ENCODE data around the gene C1QTNF1.
"Not testable (repeated sequence)": the region's sequence is repeated elsewhere in the genome, so short reads cannot be mapped to it uniquely, and the experiment has no call there.

C1QTNF1 gene

DNA sequence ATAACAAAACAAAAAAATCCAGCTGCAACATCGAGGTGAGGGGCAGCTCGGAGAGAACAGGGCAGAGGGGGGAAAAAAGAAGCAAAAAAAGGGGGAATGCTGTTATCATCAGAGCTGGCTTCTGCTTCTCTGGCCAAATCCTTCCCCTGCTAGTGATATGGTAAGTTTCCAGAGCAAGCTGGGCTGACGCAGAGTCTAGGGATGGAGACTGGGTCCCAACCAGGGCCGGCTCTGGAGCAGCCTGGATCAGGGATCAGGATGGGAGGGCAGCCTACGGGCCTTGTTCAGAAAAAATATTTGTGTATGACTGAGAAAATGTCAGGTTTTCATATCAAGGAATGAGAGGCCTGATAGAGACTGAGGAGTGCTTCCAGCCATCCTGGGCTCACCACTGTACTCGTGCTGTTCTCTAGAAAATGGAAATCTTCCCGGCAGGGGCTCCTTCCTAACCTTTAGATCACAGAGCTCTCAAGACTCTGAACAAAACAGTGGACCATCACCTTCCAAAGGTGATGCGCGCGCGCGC, 726 bp upstream of the C1QTNF1 start:
- DNase-seq (ENCODE audit: low read depth in 2 of 2): no peak

DNA sequence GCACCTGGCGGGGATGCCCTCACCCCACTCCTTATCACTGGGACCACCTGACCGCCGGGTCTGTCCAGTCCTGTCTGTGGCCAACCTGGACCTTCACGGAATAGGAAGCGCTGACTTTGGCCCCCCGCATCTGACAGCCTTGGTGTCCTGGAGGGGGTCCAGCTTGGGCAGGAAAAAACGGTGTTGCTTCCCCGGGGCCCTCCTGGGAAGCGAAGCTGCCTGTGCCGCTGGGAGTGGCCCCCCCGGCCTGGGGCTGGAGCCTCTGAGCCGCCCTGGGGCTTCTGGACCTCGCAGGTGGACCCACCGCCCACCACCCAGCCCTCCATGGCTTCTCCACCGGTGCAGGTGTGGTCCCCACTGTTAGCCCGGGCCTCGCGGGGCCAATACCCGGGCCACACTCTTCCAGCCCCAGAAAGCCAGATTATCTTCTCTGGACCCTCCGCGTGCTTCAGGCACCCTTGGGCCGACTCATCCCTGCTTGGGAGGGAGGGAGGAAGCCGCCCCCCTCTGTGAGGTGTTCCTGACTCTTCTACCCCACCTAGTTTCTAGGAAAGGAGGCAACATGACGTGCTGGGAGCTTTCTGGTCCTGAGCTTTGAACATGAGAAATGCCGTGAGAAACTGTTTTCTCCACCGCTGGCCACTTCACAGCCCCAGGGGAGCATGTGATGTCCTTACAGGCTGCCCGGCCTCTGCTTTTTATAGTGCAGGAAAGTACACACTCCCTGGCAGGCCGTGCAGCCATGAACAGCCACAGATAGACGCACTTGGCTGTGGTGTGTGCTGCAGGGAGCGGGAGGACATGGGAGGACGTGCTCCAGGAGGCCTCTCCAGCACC, 1.1 kb downstream of the C1QTNF1 start:
- DNase-seq (ENCODE audit: low read depth in 2 of 2): no peak

DNA sequence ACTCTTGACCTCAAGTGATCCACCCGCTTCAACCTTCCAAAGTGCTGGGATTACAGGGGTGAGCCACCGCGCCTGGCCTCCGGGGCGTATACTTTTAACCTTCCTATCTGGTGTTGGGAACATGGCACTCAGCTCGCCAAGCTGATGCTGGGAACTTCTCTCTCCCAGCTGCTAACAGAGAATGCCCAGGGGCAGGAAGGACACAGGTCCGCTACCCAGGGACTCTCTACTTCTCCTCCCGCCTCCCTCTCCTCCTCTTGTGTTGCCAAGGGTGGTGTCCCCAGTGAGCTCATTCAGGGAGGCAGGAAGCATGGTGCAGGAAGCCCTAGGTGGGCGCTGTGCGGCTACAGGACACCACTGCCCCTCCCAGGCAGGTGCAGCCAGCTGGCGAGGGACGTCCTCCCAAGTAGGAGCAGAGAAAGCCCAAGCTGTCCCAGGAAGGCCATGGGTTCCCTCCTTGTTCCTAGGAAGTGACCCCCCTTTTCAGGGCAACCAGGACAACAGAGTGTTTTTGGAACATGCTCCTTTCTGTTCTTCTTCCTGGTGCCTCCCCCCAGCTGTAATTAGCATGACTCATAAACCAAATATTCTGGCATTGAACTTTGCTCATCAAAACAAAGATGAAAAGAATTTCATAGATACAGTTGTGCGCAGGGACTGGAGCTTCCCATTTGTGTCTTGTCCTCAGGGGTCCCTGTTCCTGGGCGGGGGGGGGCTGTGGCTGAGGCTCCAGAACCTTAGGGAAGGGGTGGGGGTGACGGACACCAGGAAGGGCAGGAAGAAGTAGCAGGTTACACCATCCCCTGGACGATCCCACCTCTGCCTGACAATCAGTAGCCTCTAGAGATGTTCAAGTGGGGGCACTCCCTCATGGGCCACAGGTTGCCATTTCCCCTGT, 2.7 kb downstream of the C1QTNF1 start:
- DNase-seq (ENCODE audit: low read depth in 2 of 2): no peak

DNA sequence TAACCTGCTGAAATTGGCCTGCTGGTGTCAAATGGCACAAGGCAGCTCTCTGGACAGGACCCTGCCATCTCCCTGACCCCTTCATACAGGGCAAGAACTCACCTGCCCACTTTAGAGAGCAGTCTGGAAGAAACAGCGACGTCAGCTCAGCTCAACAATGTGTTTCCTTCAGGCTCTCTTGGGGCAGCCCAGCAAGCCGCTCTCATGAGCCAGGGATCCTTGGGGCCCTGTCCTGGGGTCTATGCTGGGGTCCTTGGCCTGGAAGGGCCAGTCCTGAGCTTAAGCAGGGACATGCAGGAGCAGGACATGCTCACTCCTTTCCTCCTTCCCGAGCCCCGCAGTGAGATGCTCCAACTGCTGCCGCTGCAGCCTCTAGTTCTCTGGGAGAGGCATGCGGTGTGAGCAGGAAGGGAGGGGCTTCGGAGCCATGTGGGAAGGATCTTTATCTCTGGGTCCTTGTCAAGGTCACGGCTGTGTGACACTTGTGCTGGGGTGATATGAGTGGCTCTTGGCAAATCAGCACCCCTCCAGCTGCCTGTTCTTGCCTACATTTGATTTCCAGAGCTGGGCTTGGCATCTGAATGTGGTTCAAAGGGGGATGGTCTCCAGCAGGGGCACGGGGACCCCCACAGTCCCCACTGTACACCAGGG, 3.4 kb downstream of the C1QTNF1 start:
- no peak for DNase-seq (ENCODE audit: low read depth in 2 of 2)

DNA sequence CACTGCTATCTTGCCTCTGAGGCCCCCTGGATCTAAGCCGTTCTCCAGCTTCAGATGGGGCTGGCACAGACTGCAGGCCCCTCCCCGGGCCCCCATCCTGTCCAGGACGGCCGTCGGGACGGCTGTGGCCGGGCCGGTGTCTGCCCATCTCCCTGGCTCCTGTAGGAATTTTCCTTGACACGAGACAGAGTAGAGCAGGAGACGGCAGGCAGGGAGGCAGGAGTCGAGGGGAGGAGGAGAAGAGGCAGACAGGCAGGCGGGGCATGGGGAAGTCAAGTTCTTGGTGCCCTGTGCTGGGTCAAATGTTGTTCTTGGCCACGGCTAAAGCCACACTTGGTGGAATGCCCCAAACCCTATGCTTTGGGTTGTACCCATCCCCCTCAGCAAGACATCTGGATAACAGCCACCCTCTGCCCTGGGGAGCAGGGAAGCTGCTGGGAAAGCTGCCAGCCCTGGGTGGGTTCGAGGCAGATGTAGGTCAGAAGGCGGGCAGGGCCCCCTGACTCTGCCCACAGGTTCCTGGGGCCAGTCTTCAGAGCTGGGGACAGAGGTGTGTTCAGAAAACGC, 4.0 kb downstream of the C1QTNF1 start:
- no peak for DNase-seq (ENCODE audit: low read depth in 2 of 2)

DNA sequence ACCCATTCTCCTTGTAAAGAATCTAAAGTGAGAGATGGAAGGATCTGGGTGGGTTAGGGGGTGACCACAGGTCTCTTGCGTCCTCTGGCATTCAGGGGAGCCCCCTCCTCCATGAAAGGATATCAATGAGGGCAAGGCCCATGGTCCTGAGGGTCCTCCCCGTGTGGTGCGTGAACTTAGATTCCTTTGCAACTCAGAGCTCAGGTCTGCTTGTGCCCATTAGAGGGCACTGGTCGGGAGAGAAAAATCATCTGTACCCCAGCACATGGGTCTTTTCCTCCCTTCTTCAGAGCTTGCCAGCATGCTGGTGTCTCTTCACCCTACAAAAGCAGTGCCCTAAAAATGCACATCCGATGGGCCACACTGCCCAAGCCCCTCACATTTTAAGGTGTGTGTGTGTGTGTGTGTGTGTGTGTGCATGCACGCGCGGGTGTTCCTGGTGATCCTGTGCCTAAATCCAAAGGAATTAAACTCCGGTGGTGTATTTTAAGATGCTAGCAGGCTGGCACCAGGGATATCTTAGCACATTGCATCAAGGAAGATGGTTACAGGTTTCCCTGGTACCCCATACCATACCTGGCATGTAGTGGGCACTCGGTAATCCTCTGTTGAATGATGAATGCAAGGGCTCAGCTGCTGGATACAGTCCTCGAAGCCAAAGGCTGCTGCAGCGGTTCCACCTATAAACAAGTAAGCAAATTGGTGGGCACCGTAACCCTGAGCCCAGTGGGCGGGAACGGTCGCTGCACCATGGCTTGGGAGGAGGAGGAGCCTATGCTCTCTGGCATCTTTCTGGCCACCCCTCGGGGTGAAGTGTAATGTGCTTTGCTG, 4.7 kb downstream of the C1QTNF1 start:
- no peak for DNase-seq (ENCODE audit: low read depth in 2 of 2)

DNA sequence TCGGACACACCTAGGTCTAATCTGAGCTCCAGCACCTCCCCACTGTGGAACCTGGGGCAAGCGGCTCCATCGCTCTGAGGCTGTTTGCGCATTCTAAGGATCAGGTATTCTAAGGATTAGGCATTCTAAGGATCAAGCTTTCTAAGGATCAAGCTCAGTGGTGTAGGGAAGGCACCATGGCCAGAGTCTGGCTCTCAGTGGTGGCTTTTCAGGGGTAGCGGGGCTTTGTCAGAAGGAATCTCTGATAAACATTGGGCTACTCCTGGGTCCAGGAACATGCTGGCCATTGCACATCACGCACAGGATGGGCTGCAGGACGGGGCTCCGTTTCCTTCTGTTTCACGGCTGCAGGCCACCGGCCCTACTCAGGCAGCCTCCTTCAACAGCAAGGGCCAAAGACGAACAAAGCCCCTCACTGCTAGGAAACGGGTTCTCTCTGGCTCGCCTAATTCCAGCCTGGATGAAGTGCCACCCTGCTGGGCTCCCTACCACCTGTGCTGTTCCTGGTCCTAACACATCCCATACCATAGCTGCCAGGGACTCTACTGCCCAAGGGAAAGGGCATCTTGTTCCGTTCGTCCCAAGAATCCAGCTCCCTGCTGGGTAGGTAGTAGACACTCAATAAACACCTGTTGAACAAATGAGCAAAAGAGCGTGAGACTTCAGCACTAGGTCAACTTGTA, 5.5 kb downstream of the C1QTNF1 start:
- no peak for DNase-seq (ENCODE audit: low read depth in 2 of 2)

DNA sequence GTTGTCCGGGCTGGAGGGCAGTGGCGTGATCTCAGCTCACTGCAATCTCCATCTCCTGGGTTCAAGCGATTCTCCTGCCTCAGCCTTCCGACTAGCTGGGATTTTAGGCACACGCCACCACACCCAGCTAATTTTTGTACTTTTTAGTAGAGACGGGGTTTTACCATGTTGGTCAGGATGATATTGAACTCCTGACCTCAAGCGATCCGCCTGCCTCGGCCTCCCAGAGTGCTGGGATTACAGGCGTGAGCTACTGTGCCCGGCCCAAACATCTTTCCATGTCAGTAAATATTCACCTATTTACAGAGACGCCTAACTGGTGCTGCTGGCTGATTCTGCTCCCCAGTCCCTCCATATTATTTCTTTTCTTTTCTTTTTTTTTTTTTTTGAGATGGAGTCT, 6.7 kb downstream of the C1QTNF1 start:
- DNase-seq (ENCODE audit: low read depth in 2 of 2): not testable (repeated sequence)

DNA sequence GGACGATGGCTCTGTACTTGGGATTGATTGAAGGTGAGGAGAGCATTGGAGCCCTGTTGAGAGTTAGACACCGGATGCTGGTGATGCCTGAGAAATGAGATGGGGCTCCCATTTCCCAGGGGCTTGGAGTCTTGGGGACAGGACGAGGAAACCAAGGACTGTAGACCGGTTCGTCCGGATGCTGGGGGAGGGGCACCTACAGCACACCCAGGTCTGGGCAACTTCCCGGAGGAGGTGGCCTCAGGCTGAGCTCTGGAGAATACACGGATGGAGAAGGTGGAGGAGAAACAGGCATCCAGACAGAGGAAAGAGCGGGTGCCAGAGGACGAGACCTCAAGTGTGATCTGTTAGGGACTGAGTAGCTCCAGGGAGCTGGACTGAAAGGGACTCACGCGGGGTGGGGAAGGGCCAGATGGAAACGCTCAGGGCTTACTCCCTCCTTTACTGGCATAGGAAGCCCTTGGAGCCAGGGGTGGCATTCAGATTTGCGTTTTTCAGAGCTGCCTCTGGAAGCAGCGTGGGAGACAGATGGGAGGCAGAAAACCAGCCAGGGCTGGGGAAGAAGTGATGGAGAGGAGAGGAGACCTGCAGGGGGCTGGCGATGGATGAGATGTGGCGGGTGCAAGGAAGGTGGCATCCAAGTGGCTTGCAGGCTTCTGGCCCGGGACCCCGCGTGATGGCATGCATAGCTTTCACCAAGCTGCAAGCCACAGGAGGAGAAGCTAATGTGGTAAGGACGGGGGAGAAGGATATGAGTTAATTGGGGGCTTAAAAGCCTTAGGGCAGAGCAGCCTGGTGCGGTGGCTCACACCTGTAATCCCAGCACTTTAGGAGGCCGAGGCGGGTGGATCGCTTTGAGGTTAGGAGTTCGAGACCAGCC, 8.3 kb downstream of the C1QTNF1 start:
- DNase-seq (ENCODE audit: low read depth in 2 of 2): no peak

DNA sequence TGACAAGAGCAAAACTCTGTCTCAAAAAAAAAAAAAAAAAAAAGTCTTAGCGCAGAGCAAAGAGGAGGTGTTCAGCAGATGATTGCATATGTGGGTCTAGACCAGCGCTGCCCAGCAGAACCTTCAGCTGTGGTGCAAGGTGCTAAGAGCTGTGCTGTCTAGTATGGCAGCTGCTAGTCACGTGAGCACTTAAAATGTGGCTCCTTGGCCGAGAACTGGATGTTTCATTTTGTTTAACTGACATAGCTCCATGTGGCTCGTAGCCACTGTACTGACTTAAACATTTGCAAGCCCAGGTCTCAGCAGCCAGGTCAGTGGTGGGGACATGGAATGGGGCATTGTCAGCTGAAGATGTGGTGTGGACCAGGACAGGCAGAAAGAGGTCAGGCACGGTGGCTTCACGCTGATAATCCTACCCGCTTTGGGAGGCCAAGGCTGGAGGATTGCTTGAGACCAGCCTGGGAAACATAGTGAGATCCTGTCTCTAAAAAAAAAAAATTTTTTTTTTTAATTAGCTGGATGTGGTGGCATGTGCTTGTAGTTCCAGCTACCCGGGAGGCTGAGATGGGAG, 9.2 kb downstream of the C1QTNF1 start:
- DNase-seq (ENCODE audit: low read depth in 2 of 2): no peak

DNA sequence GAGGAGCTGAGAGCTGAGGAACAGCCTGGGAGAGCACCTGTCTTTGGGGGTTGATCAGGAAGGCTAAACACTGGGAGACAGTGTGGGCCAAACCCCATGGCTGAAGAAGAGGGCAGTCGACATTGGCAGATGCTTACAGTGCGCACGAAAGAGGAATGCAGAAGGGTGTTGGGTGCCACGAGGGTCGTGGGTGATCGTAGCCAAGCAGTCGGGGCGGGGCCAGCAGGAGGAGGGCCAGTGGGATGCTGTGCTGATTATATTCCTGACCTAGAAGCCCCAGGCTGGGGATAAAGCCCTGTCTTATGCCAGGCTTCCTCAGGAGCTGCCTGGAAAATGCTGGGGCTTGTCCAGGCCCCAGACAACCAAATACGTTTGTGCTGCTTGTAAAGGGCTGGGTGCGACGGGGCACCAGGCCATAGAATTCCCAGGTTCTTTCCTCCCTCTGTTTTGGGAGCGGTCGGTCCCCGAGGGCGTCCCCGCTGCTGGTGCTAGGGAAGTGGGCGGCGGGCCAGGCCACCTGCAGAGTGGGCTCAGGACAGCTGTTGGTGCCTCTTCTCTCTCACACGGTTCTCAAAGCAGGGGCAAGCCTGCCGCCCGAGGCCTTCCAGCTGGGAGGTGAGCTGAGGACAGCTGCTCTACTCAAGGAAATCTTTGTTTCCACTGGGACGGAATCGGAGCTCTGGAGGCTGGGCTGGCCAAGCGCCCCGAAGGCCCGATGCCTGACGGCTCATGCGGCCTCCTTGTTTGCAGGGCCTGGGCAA, 10.0 kb downstream of the C1QTNF1 start:
- no peak for DNase-seq (ENCODE audit: low read depth in 2 of 2)

DNA sequence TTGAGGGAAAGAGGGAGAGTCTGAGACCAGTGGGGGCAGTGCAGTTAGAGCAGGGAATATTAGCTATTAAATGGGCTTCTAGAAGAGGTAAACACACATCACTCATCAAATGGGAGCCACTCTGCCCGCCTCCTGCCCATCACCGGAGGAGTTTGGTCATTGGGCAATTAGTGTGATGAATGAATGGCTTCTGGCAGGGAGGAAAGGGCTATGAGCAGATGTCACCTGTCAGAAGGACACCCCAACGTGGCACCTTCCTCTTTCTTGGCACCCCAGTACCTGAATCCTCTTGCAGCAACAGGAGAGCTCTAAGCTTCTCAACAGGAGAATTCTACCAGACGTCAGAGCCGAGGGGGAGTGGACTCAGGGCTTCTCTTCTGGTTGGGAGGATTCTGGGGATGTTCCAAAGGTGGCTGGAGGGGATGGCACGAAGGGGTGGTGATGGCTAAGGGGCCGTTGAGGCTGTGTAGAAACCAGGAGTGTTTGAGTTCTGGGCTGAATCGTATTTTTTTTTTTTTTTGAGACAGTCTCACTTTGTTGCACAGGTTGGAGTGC, 11.0 kb downstream of the C1QTNF1 start:
- DNase-seq (ENCODE audit: low read depth in 2 of 2): no peak

DNA sequence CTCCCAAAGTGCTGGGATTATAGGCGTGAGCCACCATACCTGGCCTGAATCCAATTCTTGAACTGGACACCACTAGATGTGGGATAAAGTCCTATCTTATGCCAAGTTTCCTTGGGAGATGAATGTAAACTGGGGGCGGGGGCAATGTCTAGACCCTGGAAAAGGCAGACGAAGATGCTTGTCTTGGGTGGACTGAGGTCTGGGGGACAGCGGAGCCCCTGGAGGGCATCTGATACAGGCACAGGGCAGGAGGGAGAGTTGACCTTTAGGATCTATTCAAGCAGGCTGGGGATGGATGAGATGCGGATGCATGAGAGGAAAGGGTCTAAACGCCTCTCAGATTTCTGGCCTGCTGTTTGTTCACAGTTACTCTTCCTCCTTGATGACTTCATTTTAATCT, 11.7 kb downstream of the C1QTNF1 start:
- no peak for DNase-seq (ENCODE audit: low read depth in 2 of 2)

DNA sequence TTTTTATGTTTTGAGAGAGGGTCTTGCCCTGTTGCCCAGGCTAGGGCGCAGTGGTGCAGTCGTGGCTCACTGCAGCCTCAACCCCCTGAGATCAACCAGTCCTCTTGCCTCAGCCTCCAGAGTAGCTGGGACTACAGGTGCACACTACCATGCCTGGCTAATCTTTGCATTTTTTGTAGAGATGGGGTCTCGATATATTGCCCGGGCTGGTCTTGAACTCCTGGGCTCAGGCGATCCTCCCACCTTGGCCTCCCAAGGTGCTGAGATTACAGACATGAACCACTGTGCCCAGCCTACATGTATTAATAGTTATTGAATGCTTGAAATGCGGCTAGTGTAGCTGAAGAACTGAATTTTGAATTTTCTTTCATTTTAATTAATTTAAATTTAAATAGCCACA, 12.2 kb downstream of the C1QTNF1 start:
- no peak for DNase-seq (ENCODE audit: low read depth in 2 of 2)

DNA sequence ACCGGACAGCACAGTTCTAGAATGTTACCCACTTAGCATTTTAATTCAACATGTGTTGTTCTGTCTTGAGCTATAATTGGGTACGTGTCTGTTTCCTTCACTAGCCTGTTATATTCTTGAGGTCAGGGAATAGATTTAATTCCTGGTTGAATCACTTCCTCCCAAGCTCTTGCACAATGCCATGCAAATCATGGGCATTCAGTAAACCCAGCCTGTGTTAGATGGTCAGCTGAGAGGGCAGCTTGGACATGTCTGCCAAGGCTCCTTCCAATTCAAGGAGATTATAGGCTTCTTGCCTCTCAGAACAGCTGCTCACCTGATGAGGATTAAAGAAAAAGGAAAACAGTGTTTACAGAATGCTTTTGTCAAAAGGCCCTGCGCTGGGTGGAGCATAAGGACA, 12.6 kb downstream of the C1QTNF1 start:
- no peak for DNase-seq (ENCODE audit: low read depth in 2 of 2)

DNA sequence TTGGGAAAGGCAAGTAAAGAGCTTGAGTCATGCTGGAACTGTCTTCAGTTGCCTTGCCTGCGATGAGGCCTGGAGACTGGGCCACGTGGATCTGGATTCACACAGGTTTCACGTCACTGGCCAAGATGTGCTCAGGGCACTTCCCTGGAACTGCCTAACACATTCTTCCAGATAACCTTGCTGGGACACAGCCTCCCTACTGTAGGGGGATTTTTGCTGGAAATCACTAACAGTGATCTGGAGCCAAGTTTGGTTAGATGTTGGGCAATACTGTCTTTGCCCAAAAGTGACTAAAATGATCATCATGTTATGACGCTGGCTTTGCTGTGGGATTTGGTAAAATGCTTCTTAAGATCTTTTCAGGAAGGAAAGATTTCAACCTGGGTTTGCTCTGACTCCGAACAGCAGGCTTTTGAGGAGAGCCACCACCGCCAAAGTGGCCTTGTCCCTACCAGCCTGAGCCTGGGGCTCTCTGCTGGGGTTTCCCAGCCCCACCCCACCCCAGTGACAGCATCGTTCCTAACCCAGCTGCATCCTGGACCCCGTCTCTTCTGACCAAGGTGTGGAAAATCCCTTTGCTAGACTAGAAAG, 14.7 kb downstream of the C1QTNF1 start:
- DNase-seq (ENCODE audit: low read depth in 2 of 2): no peak

DNA sequence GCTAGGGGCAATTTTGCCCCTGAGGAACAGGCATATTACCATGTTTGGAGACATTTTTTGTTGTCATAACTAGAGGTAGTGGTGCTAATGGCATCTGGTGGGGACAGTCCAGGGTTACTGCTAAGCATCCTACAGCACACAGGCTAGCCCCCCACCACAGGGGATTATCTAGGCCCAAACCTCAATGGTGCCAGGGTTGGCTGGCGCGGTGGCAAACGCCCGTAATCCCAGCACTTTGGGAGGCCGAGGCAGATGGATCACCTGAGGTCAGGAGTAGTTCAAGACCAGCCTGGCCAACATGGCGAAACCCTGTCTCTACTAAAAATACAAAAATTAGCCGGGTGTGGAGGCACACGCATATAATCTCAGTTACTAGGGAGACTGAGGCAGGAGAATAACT, 15.2 kb downstream of the C1QTNF1 start:
- no peak for DNase-seq (ENCODE audit: low read depth in 2 of 2)

DNA sequence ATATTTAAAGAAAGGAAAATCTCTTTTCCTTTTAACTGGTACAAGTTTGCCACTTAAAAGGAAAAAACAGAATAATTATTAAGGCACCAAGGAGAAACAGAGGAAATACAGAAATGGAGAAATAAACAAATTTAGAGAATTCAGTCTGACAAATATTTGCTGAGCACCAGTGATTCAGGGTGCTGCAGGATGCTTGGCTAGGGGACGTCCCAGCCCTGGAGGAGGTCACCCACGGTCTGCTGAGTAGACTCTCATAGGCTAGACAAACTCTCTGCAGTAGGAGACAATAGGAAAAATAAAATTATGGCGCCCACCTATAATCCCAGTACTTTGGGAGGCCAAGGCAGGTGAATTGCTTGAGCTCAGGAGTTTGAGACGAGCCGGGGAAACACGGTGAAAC, 15.9 kb downstream of the C1QTNF1 start:
- no peak for DNase-seq (ENCODE audit: low read depth in 2 of 2)

Measured in activated CD4-positive, alpha-beta T cell treated with anti-CD3 and anti-CD28 coated beads for 24 hours (primary cell).